ENCODE measurements around the gene NIPAL4. TPM values are rescaled to one million over a fixed set of nuclear protein-coding genes. Genes with fewer than 3 reads are reported as not detected.
A peak's percentile ranks its signal among the peaks of the same experiment; 100 is the strongest.

The NIPAL4 gene
- total and polyA plus RNA-seq, 7 donors: 1.3 to 5.1 (median 4.8) TPM; not detected in 2

DNA sequence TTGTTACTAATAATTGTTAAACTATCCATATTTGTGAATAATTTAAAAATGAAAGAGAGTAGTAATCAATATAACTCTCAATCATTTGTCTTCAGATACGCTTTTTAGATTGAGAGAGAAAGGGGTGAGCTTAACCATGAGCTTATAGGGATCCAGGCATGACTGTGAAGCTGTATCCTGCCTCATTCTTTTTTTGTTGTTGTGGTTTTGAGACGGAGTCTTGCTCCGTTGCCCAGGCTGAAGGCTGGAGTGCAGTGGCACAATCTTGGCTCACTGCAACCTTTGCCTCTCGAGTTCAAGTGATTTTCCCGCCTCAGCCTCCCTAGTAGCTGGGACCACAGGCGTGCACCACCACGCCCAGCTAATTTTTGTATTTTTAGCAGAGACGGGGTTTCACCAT lies 44.0 kb downstream of the NIPAL4 start:
- H3K27me3 ChIP-seq: no peaks in the 10 kb centered on the region
- 83 to 85% methylated on average over 8 of the region's 8 CpGs for WGBS, 2 donors
- DNase-seq: no peak
- H3K4me3 ChIP-seq: no peak overlapping the region
- peaks cover 0 to 16% (median 0%) of the 10 kb centered on the region in 4 donors for H3K4me1 ChIP-seq
- TF ChIP-seq EP300 (IDR thresholded peaks at IDR 0.05) (no peak), POLR2A (IDR thresholded peaks at IDR 0.05) (no peak), POLR2AphosphoS5 (IDR thresholded peaks at IDR 0.05) (no peak)
- TF ChIP-seq, protein P1, sequence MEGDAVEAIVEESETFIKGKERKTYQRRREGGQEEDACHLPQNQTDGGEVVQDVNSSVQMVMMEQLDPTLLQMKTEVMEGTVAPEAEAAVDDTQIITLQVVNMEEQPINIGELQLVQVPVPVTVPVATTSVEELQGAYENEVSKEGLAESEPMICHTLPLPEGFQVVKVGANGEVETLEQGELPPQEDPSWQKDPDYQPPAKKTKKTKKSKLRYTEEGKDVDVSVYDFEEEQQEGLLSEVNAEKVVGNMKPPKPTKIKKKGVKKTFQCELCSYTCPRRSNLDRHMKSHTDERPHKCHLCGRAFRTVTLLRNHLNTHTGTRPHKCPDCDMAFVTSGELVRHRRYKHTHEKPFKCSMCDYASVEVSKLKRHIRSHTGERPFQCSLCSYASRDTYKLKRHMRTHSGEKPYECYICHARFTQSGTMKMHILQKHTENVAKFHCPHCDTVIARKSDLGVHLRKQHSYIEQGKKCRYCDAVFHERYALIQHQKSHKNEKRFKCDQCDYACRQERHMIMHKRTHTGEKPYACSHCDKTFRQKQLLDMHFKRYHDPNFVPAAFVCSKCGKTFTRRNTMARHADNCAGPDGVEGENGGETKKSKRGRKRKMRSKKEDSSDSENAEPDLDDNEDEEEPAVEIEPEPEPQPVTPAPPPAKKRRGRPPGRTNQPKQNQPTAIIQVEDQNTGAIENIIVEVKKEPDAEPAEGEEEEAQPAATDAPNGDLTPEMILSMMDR (IDR thresholded peaks at IDR 0.05): no peak
- H3K9me3 ChIP-seq: no peaks in the 10 kb centered on the region
- no peak overlapping the region for H3K27ac ChIP-seq
- intact Hi-C loops (cut with DNase I): no loop called here
- peaks cover 0 to 88% (median 41%) of the 10 kb centered on the region in 4 donors for H3K36me3 ChIP-seq

DNA sequence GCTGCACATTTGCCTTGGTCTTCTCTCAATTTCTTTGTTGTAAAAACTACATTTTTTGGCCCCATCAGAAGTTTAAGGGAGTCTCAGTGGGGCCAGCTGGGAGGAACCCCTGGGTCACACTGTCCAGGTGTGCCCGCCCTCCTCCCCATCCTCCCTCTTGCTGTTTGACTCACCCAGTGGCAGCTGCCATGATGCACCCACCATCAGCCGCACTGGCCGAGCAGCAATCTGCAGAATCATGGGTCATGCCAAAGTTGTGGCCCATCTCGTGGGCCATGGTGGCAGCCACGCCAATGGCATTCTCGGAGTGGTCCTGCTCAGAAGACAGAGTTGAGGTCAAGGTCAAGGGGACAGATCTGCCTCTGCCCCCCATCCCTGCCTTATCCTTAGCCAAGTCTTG lies 45.5 kb downstream of the NIPAL4 start:
- Histone ChIP-seq H3K27ac (peak overlapping the region in 2 of 4 donors; percentile 36 to 58), H3K36me3 (peaks cover 0 to 82% (median 42%) of the 10 kb centered on the region in 4 donors), H3K9me3 (no peaks in the 10 kb centered on the region), H3K27me3 (no peaks in the 10 kb centered on the region), H3K4me1 (peaks cover 0 to 30% (median 2%) of the 10 kb centered on the region in 4 donors), H3K4me3 (no peak overlapping the region)
- TF ChIP-seq EP300 (IDR thresholded peaks at IDR 0.05) (no peak), POLR2AphosphoS5 (IDR thresholded peaks at IDR 0.05) (no peak), POLR2A (IDR thresholded peaks at IDR 0.05) (no peak)
- TF ChIP-seq, protein P1 (IDR thresholded peaks at IDR 0.05): no peak
- intact Hi-C loops (cut with DNase I): no loop called here
- DNase-seq: peak; percentile 35
- WGBS, 2 donors: 89 to 95% methylated on average over 6 of the region's 6 CpGs

DNA sequence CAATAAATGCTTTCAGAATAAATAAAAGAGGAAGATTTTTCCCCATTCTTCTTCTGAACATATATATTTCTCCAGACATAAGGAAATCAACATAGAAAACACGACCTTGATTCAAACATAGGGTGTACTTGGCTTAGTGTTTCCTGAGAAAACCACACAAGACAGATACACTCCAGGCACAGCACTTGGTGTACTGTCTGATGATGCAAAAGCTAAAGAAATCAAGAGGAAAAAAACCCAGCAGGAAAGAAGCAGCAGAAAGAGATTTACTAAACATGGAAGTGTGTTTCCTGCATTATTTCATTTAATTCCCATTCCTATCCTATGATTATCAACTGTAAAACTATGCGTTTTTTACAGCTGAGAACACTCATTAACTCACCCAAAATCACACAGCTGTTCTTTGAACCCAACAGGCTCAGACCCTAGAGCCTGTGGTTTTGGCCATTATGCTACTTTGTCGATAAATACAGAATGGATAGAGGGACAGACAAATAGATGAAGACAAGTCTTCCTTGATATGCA lies 46.1 kb downstream of the NIPAL4 start:
- H3K4me3 ChIP-seq: no peak overlapping the region
- TF ChIP-seq EP300 (IDR thresholded peaks at IDR 0.05): no peak
- no peak for TF ChIP-seq POLR2A (IDR thresholded peaks at IDR 0.05)
- no peak for TF ChIP-seq POLR2AphosphoS5 (IDR thresholded peaks at IDR 0.05)
- TF ChIP-seq, protein P1 (IDR thresholded peaks at IDR 0.05): no peak
- H3K4me1 ChIP-seq: peaks cover 0 to 37% (median 8%) of the 10 kb centered on the region in 4 donors
- DNase-seq: no peak
- no peaks in the 10 kb centered on the region for H3K9me3 ChIP-seq
- intact Hi-C loops (cut with DNase I): no loop called here
- peaks cover 0 to 75% (median 37%) of the 10 kb centered on the region in 4 donors for H3K36me3 ChIP-seq
- H3K27me3 ChIP-seq: no peaks in the 10 kb centered on the region
- peak overlapping the region in 2 of 4 donors; percentile 36 to 58 for H3K27ac ChIP-seq
- WGBS, 2 donors: 44 to 60% methylated on average over 3 of the region's 3 CpGs

DNA sequence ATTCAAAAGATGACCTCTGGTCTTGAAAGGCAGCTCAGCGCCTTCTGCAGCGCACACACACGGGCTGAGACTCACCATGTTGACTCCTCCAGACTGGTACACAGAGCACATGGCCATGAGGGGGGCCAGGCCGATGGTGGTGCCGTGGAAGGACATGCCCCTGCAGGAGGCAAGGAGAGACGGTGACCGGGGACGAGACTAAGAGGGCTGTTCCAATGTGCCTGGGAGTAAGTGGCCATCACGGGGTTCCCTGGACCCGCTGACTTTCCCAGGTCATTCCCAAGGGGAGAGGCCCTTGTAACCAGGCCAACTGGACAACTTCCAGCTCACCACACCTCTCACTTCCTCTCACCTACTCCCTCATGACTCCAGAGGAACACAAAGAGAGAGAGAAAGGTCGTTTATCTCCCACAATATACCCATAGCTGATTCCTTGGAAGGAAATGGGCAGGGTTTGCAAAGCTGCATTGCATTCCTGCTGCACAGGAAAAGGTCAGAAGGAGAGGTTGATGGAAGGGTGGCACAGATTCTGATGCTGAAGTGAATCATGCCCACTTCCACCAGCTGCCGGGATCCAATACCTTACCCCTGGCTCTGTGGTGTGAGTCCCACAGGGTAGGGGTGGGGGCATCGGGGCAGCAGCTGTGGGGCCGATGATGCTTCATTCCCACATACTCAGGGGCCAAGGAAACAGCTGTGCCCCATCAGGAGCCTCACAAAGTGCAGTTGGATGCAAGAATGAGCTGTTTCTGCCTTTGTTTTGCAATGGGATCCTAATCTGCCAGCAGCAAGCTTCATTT lies 47.2 kb downstream of the NIPAL4 start:
- no peak overlapping the region for H3K4me3 ChIP-seq
- H3K27me3 ChIP-seq: no peaks in the 10 kb centered on the region
- H3K4me1 ChIP-seq: peaks cover 0 to 44% (median 17%) of the 10 kb centered on the region in 4 donors
- no peaks in the 10 kb centered on the region for H3K9me3 ChIP-seq
- intact Hi-C loops (cut with DNase I): no loop called here
- TF ChIP-seq, protein P1 (IDR thresholded peaks at IDR 0.05): no peak
- TF ChIP-seq POLR2AphosphoS5 (IDR thresholded peaks at IDR 0.05) (no peak), EP300 (IDR thresholded peaks at IDR 0.05) (no peak)
- peaks cover 0 to 65% (median 29%) of the 10 kb centered on the region in 4 donors for H3K36me3 ChIP-seq
- peak overlapping the region in 2 of 4 donors; percentile 30 to 58 for H3K27ac ChIP-seq
- DNase-seq: no peak
- WGBS, 2 donors: 52 to 79% methylated on average over 14 of the region's 14 CpGs
